HepG2 (cell line): ENCODE data around the gene CAPZB. TPM values are rescaled to one million over a fixed set of nuclear protein-coding genes. Genes with fewer than 3 reads are reported as not detected.

Source experiments
- ATAC-seq: fragments of 200-7000 bp; cut with Tn5 transposase; 3 replicates; pipeline ENCODE4 v1.9.1; 2020; ENCODE audit warnings: mild to moderate bottlenecking, moderate library complexity
- BruUV-seq: library from RNA; stranded (reverse); fragments of 400-500 nt; replicated peaks from 2 replicates; lab custom pipeline; 2021; lab: Mats Ljungman, UMichigan
- CTCF ChIA-PET: fragments of 300-600 bp; formaldehyde crosslinking; extraction: SDS; loops from one replicate; lab custom pipeline; 2021; ENCODE audit warnings: low total read pairs, inconsistent platforms, low intra/inter-chr PET ratio; lab: Yijun Ruan, JAX
- POLR2A ChIA-PET: fragments of 350-600 bp; sonication (Branson Sonifier 250); formaldehyde crosslinking; loops from one replicate; lab custom pipeline; 2020; ENCODE audit warnings: antibody characterized with exemption, inconsistent platforms; lab: Yijun Ruan, JAX
- DNase-seq: peaks from one replicate; pipeline ENCODE4 v3.0.0-alpha.2; 2015; ENCODE audit warnings: low spot score
- FAIRE-seq: peaks from 3 replicates; lab custom pipeline; 2011; peaks lifted over from hg19 to GRCh38; lab: Jason Lieb, UNC
- H2AFZ ChIP-seq: one replicate; pipeline ENCODE4 v1.6.1; 2011; ENCODE audit warnings: low read length, inconsistent platforms
- H3K27ac ChIP-seq: fragments of 300-600 bp; 3 replicates; pipeline ENCODE4 v1.8.0; 2011; ENCODE audit warnings: mixed run types, mild to moderate bottlenecking, mixed read lengths, low read length, inconsistent platforms; ENCODE audit not compliant: insufficient read depth; ENCODE audit errors: extremely low read length
- H3K27me3 ChIP-seq, 2 experiments: fragments of 200-600 bp in 1 of 2; 2 replicates in 1 of 2; 3 replicates in 1 of 2; pipeline versions ENCODE4 v1.6.0 to v1.8.0; 2011; ENCODE audit warnings: low read length in 2 of 2, mild to moderate bottlenecking in 2 of 2, moderate library complexity in 2 of 2, inconsistent platforms in 1 of 2; ENCODE audit not compliant: insufficient read depth in 2 of 2, control insufficient read depth in 1 of 2
- H3K36me3 ChIP-seq, 2 experiments: fragments of 200-600 bp in 1 of 2; replicated peaks in 1 of 2; 2 replicates in 1 of 2; 3 replicates in 1 of 2; pipeline versions ENCODE4 v1.5.1 to v1.8.0; 2011; ENCODE audit warnings: low read length in 2 of 2, inconsistent platforms in 1 of 2; ENCODE audit not compliant: insufficient read depth in 2 of 2, control insufficient read depth in 1 of 2
- H3K4me1 ChIP-seq: 2 replicates; pipeline ENCODE4 v1.5.1; 2012; ENCODE audit warnings: low read length, inconsistent platforms; ENCODE audit not compliant: insufficient read depth
- H3K4me2 ChIP-seq: 2 replicates; pipeline ENCODE4 v1.6.0; 2011; ENCODE audit warnings: low read depth, low read length, inconsistent platforms
- H3K4me3 ChIP-seq, 3 experiments: fragments of 200-600 bp in 1 of 3; sonication (generic), shearing (Covaris generic) in 1 of 3; replicated peaks in 1 of 3; 2 replicates each; pipeline ENCODE4 v1.5.1; 2011 to 2016; ENCODE audit warnings: low read length in 3 of 3, inconsistent platforms in 2 of 3, low read depth in 2 of 3, mild to moderate bottlenecking in 2 of 3, control low read depth in 1 of 3, mixed read lengths in 1 of 3; ENCODE audit not compliant: insufficient read depth in 1 of 3
- H3K79me2 ChIP-seq: one replicate; pipeline ENCODE4 v1.6.1; 2011; ENCODE audit warnings: low read length, inconsistent platforms; ENCODE audit not compliant: insufficient read depth
- H3K9ac ChIP-seq: 2 replicates; pipeline ENCODE4 v1.6.0; 2011; ENCODE audit warnings: mild to moderate bottlenecking, low read depth, low read length, inconsistent platforms; ENCODE audit not compliant: insufficient read depth
- H3K9me3 ChIP-seq: 2 replicates; pipeline ENCODE4 v1.5.1; 2012; ENCODE audit warnings: mild to moderate bottlenecking, low read length
- H4K20me1 ChIP-seq: 2 replicates; pipeline ENCODE4 v1.6.0; 2011; ENCODE audit warnings: inconsistent platforms, mild to moderate bottlenecking, low read length, moderate library complexity; ENCODE audit not compliant: insufficient read depth
- GATA4 ChIP-seq: sonication (generic); IDR thresholded peaks from 2 replicates; pipeline ENCODE4 v1.6.1; 2016; ENCODE audit warnings: antibody characterized with exemption, low read depth, borderline replicate concordance
- WGBS: methylation state at CpG from one replicate; pipeline ENCODE4 v1.1.6; 2017; ENCODE audit warnings: low lambda C conversion rate; 5-methylcytosine and 5-hydroxymethylcytosine counted together
- in situ Hi-C: cut with HindIII; loops from 2 replicates; pipeline ENCODE4 v1.10.0; 2017; ENCODE audit warnings: low pct_unique_long_range_greater_than_20kb; ENCODE audit not compliant: extremely low pct_ligation_motif_present
- intact Hi-C: fragments of 100-400 bp; cut with micrococcal nuclease; formaldehyde crosslinking; loops from one replicate; pipeline ENCODE4 v1.10.0; 2022; ENCODE audit not compliant: unreplicated experiment
- polyA plus RNA-seq, 8 experiments: library from polyadenylated mRNA; depleted of rRNA in 3 of 8; stranded (reverse) in 7 of 8; unstranded in 1 of 8; fragments of >200 nt; fragmentation: Illumina TruSeq in 4 of 8; extraction: Trizol in 4 of 8; gene quantifications; 2 replicates each; pipeline versions ENCODE4 v1.2.1 to v1.2.3, GENCODE V29; 2011 to 2016; ENCODE audit warnings: low read depth in 4 of 8, missing spikeins in 1 of 8, mixed read lengths in 1 of 8; ENCODE audit not compliant: insufficient read depth in 1 of 8
- total RNA-seq, 5 experiments: library from RNA; depleted of rRNA; stranded (reverse); fragments of >200 nt; fragmentation: Illumina TruSeq; extraction: Trizol; gene quantifications; 2 replicates each; pipeline ENCODE4 v1.2.3, GENCODE V29; 2016; ENCODE audit warnings: low read depth in 1 of 5
- TF ChIP-seq, protein P1 (sequence below): sonication (generic); formaldehyde crosslinking; conservative IDR thresholded peaks from 2 replicates; pipeline ENCODE4 v1.4.0; 2020; ENCODE audit warnings: missing genetic modification reagents
- TF ChIP-seq, protein P2 (sequence below): sonication (generic); formaldehyde crosslinking; IDR thresholded peaks from 2 replicates; pipeline ENCODE4 v1.4.0; 2020; ENCODE audit warnings: mild to moderate bottlenecking, missing genetic modification reagents, borderline replicate concordance
- TF ChIP-seq, protein P3 (sequence below): sonication (generic); formaldehyde crosslinking; IDR thresholded peaks from 2 replicates; pipeline ENCODE4 v1.5.0; 2020; ENCODE audit warnings: mild to moderate bottlenecking, missing genetic modification reagents
- TF ChIP-seq, protein P4 (sequence below): sonication (generic); formaldehyde crosslinking; IDR thresholded peaks from 2 replicates; pipeline ENCODE4 v1.9.0; 2022; ENCODE audit warnings: low read depth, missing genetic modification reagents

Gene CAPZB
- total and polyA plus RNA-seq, 2 of the 13 experiments (the other 11 are each of a cell fraction or from before 2014, with no cell fraction given) = 58.9 to 76.9 TPM

DNA sequence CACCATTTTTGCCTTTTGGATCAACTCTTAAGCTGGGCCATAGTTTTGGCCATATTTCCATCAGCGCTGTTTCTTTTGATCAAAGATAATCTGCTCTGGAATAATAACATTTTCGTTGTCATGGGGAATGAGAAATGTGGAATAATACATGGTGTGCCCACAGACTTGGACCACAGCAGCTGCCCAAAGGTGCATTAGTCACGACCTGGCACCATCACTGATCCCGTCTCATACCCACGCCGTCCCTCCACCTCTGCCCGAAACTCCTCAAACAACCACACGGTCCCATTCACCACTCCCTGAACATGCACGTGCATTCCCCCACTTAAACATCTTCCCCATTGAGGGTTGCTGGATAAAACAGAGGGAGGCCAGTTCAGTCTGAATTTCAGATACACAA, 96.4 kb downstream of the CAPZB start (continued):
- TF ChIP-seq, protein P1, sequence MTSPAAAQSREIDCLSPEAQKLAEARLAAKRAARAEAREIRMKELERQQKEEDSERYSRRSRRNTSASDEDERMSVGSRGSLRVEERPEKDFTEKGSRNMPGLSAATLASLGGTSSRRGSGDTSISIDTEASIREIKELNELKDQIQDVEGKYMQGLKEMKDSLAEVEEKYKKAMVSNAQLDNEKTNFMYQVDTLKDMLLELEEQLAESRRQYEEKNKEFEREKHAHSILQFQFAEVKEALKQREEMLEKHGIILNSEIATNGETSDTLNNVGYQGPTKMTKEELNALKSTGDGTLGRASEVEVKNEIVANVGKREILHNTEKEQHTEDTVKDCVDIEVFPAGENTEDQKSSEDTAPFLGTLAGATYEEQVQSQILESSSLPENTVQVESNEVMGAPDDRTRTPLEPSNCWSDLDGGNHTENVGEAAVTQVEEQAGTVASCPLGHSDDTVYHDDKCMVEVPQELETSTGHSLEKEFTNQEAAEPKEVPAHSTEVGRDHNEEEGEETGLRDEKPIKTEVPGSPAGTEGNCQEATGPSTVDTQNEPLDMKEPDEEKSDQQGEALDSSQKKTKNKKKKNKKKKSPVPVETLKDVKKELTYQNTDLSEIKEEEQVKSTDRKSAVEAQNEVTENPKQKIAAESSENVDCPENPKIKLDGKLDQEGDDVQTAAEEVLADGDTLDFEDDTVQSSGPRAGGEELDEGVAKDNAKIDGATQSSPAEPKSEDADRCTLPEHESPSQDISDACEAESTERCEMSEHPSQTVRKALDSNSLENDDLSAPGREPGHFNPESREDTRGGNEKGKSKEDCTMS (CRISPR knock-in tag) = no peak

DNA sequence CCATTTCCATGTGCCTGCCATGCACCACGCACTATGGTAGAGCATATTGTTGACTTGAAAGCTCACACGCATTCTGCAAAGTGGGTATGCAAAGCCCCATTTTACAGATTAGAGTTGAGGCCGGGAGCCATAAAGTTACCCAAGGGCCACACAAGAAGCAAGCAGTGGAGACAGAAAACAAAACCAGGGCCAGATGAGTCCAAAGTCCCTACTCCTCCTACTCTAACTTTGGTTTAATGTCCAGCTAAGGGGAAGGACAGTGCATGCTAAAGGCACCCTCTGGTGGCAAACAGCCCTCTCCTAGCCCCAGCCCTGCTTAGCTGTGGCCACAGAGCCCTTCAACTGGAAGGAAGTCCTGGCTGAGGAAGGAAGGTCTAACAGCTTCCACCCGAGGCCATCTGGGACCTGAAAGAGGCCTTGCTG, 98.3 kb downstream of the CAPZB start:
- in situ Hi-C loops = loop anchor here (5.0 kb wide), 1 partner anchor 45 kb away; no protein-coding TSS in a partner anchor
- ChIA-PET POLR2A (interaction anchor here (0.7 to 1.1 kb wide), 5 partner anchors 19 to 82 kb away, joined by 3 to 5 read pairs (median 4); partner anchors contain the start of genes AKR7A2 and SLC66A1), CTCF (interaction anchor here (0.7 to 1.4 kb wide), 3 partner anchors 43 to 264 kb away, joined by 3 to 4 read pairs (median 3); no protein-coding TSS in a partner anchor)
- Histone ChIP-seq H3K9ac (peak overlapping the region; percentile 41; the same call in 1 of the 2 replicates), H3K27me3 (no peaks in the 10 kb centered on the region), H2AFZ (no peak overlapping the region), H3K4me1 (peaks cover 70% of the 10 kb centered on the region), H3K36me3 (peaks cover 5 to 28% of the 10 kb centered on the region in 2 experiments), H3K27ac (peak overlapping the region; percentile 74), H3K79me2 (peaks cover 35% of the 10 kb centered on the region), H3K4me3 (no peak overlapping the region), H3K4me2 (peak overlapping the region; percentile 61), H3K9me3 (no peaks in the 10 kb centered on the region), H4K20me1 (peaks cover 10% of the 10 kb centered on the region; the same call in 1 of the 2 replicates)
- FAIRE-seq = peak; percentile 98
- no TSS peak for BruUV-seq
- DNase-seq = peak; percentile 88
- 58% methylated on average over 4 of the region's 4 CpGs for WGBS
- peak; percentile 84 for ATAC-seq
- intact Hi-C loops = loop anchor here (1.0 to 10.0 kb wide), 3 partner anchors 49 to 208 kb away; partner anchors contain the start of gene CAPZB
- TF ChIP-seq GATA4 = no peak
- TF ChIP-seq, protein P2, sequence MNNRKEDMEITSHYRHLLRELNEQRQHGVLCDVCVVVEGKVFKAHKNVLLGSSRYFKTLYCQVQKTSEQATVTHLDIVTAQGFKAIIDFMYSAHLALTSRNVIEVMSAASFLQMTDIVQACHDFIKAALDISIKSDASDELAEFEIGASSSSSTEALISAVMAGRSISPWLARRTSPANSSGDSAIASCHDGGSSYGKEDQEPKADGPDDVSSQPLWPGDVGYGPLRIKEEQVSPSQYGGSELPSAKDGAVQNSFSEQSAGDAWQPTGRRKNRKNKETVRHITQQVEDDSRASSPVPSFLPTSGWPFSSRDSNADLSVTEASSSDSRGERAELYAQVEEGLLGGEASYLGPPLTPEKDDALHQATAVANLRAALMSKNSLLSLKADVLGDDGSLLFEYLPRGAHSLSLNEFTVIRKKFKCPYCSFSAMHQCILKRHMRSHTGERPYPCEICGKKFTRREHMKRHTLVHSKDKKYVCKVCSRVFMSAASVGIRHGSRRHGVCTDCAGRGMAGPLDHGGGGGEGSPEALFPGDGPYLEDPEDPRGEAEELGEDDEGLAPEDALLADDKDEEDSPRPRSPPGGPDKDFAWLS (CRISPR knock-in tag) = no peak
- TF ChIP-seq, protein P3, sequence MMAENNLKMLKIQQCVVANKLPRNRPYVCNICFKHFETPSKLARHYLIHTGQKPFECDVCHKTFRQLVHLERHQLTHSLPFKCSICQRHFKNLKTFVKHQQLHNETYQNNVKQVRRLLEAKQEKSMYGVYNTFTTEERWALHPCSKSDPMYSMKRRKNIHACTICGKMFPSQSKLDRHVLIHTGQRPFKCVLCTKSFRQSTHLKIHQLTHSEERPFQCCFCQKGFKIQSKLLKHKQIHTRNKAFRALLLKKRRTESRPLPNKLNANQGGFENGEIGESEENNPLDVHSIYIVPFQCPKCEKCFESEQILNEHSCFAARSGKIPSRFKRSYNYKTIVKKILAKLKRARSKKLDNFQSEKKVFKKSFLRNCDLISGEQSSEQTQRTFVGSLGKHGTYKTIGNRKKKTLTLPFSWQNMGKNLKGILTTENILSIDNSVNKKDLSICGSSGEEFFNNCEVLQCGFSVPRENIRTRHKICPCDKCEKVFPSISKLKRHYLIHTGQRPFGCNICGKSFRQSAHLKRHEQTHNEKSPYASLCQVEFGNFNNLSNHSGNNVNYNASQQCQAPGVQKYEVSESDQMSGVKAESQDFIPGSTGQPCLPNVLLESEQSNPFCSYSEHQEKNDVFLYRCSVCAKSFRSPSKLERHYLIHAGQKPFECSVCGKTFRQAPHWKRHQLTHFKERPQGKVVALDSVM (CRISPR knock-in tag) = no peak
- TF ChIP-seq, protein P4, sequence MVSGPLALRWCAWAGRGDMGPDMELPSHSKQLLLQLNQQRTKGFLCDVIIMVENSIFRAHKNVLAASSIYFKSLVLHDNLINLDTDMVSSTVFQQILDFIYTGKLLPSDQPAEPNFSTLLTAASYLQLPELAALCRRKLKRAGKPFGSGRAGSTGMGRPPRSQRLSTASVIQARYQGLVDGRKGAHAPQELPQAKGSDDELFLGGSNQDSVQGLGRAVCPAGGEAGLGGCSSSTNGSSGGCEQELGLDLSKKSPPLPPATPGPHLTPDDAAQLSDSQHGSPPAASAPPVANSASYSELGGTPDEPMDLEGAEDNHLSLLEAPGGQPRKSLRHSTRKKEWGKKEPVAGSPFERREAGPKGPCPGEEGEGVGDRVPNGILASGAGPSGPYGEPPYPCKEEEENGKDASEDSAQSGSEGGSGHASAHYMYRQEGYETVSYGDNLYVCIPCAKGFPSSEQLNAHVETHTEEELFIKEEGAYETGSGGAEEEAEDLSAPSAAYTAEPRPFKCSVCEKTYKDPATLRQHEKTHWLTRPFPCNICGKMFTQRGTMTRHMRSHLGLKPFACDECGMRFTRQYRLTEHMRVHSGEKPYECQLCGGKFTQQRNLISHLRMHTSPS (CRISPR knock-in tag) = no peak
